ENCODE data around the gene CHTOP. TPM values are rescaled to one million over a fixed set of nuclear protein-coding genes. Genes with fewer than 3 reads are reported as not detected.

Gene CHTOP
- total and polyA plus RNA-seq, 2 of the 13 experiments (the other 11 are each of a cell fraction or from before 2014, with no cell fraction given) = 38.0 to 51.9 TPM

DNA sequence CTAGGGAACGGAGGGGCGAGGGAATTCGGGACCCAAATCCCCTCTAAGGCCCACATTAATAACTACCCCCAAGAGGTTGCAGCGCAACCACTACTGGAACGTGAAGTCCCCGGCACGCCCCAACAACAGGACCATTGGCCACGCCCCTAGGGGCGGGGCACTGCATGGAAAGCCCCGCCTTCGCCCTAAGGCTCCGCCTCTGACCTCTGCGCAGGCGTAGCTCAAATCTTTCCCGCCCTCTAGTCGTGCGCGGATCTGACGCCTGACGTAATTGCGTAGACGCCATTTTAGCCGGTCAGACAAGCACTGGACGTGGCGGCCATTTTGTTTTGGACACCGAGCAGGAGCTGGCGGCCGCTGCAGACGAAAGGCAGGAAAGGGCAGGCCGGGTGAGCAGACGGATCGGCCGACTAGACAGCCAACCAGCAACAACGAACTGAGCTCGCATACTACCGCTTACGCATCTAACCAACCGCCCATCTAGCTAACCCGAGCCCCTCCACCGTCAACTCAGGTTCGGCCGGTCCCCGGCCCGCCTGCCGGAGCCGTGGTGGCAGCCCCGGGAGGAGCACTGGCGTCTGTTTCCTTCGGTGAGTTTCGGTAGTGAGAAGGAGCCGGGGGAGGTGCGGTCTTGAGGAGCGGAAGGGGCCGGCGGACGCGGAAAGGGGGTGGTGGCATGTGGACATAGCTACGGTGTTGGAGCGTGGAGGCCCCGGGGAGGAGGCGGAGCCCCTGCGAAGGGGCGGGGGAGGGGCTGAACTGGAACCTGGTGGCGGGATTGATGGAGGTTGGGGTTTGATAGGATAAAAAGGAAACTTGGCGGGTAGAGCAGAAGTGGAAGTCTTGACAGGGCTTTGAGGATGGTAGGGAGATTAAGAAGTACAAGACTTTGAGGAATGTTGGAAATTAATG lies at the start of gene CHTOP (continued):
- TF ChIP-seq, protein P1, sequence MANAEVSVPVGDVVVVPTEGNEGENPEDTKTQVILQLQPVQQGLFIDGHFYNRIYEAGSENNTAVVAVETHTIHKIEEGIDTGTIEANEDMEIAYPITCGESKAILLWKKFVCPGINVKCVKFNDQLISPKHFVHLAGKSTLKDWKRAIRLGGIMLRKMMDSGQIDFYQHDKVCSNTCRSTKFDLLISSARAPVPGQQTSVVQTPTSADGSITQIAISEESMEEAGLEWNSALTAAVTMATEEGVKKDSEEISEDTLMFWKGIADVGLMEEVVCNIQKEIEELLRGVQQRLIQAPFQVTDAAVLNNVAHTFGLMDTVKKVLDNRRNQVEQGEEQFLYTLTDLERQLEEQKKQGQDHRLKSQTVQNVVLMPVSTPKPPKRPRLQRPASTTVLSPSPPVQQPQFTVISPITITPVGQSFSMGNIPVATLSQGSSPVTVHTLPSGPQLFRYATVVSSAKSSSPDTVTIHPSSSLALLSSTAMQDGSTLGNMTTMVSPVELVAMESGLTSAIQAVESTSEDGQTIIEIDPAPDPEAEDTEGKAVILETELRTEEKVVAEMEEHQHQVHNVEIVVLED (CRISPR knock-in tag; IDR thresholded peaks at IDR 0.05; ENCODE audit: borderline replicate concordance) = peak; percentile 100
- TF ChIP-seq MED1 (CRISPR knock-in tag; IDR thresholded peaks at IDR 0.05) (peak; percentile 66; the same call in 1 of the 2 replicates), ZNF660 (CRISPR knock-in tag; IDR thresholded peaks at IDR 0.05; ENCODE audit: borderline replicate concordance, low read depth) (no peak), HDAC6 (IDR thresholded peaks at IDR 0.05; ENCODE audit: low read depth, low read length) (no peak; the same call in 1 of the 2 replicates), ZNF484 (CRISPR knock-in tag; IDR thresholded peaks at IDR 0.05; ENCODE audit: borderline replicate concordance, low read depth) (no peak), FLYWCH1 (CRISPR knock-in tag; IDR thresholded peaks at IDR 0.05) (0 out of 2 replicates have a peak, but pooled peaks have one; percentile 69), NR2F2 (IDR thresholded peaks at IDR 0.05; ENCODE audit: borderline replicate concordance, low read depth) (no peak), ZNF570 (CRISPR knock-in tag; IDR thresholded peaks at IDR 0.05; ENCODE audit: borderline replicate concordance) (no peak), ZNF724P (CRISPR knock-in tag; IDR thresholded peaks at IDR 0.05; ENCODE audit: borderline replicate concordance) (no peak), SKI (IDR thresholded peaks at IDR 0.05; ENCODE audit: partially characterized antibody) (peak; percentile 24), MYC (CRISPR knock-in tag; IDR thresholded peaks at IDR 0.05; ENCODE audit: borderline replicate concordance) (peak; percentile 58; the same call in 1 of the 2 replicates), ZZZ3 (CRISPR knock-in tag; IDR thresholded peaks at IDR 0.05; ENCODE audit: borderline replicate concordance) (0 out of 2 replicates have a peak, but pooled peaks have one; percentile 28), ZFP62 (CRISPR knock-in tag; IDR thresholded peaks at IDR 0.05) (no peak), ZNF550 (CRISPR knock-in tag; IDR thresholded peaks at IDR 0.05; ENCODE audit: borderline replicate concordance) (no peak), CHD2 (IDR thresholded peaks at IDR 0.05; ENCODE audit: low read depth, low read length) (peak; percentile 55; the same call in 1 of the 2 replicates), ZNF512 (CRISPR knock-in tag; IDR thresholded peaks at IDR 0.05) (no peak)
- TF ChIP-seq, protein P2, sequence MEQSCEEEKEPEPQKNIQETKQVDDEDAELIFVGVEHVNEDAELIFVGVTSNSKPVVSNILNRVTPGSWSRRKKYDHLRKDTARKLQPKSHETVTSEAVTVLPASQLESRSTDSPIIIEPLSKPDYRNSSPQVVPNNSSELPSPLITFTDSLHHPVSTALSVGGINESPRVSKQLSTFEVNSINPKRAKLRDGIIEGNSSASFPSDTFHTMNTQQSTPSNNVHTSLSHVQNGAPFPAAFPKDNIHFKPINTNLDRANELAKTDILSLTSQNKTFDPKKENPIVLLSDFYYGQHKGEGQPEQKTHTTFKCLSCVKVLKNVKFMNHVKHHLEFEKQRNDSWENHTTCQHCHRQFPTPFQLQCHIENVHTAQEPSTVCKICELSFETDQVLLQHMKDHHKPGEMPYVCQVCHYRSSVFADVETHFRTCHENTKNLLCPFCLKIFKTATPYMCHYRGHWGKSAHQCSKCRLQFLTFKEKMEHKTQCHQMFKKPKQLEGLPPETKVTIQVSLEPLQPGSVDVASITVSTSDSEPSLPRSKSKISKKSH (CRISPR knock-in tag; IDR thresholded peaks at IDR 0.05; ENCODE audit: borderline replicate concordance) = peak; percentile 92; the same call in 1 of the 2 replicates

Measured in HepG2 (cell line).